NCI-H2227 treated with DMSO at 0.1 percent for 48 hours (cell line): ENCODE results near the gene DTX3.
A peak's percentile ranks its signal among the peaks of the same experiment; 100 is the strongest.
"Not testable (repeated sequence)": the region's sequence is repeated elsewhere in the genome, so short reads cannot be mapped to it uniquely, and the experiment has no call there.

Source experiments
- DNase-seq: peaks from one replicate; lab custom pipeline; 2025; lab: John Stamatoyannopoulos, UW

Gene DTX3

GRCh38 chr12:57604454-57604991 is at the start of gene DTX3:
TSS of gene DTX3 (plus strand) at chr12:57604824. CDS start at chr12:57606518, 1,694 bp downstream.
- peak; percentile 18 for DNase-seq

GRCh38 chr12:57554897-57555296 is 49.7 kb upstream of the DTX3 start:
- DNase-seq: no peak

- DNase-seq: no peak
These were observed 45.8 kb upstream of the DTX3 start for GRCh38 chr12:57558864-57559263.

DNA sequence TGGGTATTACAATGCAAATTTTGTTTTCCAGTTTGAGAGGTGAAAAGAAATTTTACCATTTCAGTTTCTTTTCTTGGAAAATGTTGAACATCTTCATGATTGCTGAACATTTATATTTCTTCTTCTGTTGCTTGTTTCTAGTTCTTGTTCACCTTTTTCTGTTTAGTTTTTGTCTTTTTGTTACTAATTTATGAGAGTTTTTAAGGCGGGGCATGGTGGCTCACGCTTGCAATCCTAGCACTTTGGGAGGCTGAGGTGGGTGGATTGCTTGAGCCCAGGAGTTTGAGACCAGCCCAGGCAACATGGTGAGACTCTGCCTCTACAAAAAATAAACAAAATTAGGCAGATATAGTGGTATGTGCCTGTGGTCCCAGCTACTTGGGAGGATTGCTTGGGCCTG is 44.1 kb upstream of the DTX3 start:
- DNase-seq: no peak

DNA sequence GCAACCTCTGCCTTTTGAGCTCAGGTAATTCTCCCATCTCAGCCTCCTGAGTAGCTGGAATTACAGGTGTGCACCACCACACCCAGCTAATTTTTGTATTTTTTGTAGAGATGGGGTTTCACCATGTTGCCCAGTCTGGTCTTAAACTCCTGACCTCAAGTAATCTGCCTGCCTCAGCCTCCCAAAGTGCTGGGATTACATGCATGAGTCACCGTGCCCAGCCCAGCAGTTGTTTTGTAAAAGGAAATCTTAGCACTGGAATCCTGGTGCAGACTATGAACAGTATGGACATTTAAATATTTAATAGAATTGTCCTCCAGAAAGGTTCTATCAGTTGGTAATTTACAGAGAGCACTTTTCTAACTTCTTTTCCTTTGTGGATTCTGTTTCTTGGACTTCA is 43.5 kb upstream of the DTX3 start:
- not testable (repeated sequence) for DNase-seq

- DNase-seq: no peak
These were observed 41.3 kb upstream of the DTX3 start for GRCh38 chr12:57563358-57563757.

GRCh38 chr12:57564178-57564740 is 40.4 kb upstream of the DTX3 start:
- DNase-seq: no peak

GRCh38 chr12:57568838-57569237 is 35.8 kb upstream of the DTX3 start:
- no peak for DNase-seq

DNA sequence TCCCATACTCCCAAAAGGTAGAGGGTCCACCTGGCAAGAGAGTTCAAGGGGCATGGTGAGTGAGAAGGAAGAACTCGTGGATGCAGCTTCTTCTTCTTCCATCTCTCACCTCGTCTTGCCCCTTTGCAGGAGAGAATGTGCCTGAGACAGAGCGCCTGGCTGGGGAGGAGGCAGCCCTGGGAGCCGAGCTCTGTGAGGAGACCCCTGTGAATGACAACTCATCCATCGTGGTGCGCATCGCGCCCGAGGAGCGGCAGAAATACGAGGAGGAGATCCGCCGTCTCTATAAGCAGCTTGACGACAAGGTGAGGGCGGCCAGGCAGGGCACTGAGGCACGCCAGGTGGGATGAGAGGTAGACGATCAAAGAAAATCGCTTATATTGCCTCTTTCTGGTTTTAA is 34.8 kb upstream of the DTX3 start:
- no peak for DNase-seq

GRCh38 chr12:57570438-57570837 is 34.2 kb upstream of the DTX3 start:
- DNase-seq: not testable (repeated sequence)

- no peak for DNase-seq
These were observed 32.5 kb upstream of the DTX3 start for GRCh38 chr12:57571926-57572762.

- DNase-seq: no peak
These were observed 29.8 kb upstream of the DTX3 start for GRCh38 chr12:57574795-57575194.

DNA sequence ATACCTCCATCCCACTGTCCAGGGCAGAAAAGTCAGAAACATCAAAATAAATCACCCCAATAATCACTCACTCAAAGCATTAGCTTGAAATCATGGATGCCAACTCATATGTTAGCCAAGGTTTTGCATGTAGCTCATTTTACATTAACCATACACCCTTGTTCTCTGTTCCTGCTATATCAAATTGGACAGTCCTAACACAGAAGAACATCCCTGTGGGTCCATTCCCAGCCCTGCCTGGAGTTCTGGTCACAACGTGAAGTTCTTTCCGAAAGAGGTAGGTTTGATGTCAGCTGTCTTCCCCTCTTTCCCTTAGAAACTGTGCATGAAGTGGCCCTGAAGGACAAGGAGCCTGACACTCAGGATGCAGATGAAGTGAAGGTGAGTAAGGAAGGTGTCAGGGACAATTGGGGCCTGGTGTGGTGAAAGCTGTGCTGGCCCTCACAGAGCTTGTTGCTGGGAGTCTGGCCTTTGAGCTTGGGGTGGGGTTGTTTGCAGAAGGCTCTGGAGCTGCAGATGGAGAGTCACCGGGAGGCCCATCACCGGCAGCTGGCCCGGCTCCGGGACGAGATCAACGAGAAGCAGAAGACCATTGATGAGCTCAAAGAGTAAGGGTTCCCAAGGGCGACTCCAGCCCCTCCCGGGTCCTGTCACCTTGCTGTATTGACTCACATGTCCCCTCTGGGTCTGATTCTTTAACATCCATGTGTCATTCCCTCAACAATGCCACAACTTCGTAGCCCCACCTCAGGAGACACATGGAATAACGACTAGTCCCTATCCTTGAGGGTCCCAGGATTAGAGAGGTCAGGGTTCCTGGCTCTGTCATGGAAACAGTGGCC is 28.6 kb upstream of the DTX3 start:
- DNase-seq: no peak

DNA sequence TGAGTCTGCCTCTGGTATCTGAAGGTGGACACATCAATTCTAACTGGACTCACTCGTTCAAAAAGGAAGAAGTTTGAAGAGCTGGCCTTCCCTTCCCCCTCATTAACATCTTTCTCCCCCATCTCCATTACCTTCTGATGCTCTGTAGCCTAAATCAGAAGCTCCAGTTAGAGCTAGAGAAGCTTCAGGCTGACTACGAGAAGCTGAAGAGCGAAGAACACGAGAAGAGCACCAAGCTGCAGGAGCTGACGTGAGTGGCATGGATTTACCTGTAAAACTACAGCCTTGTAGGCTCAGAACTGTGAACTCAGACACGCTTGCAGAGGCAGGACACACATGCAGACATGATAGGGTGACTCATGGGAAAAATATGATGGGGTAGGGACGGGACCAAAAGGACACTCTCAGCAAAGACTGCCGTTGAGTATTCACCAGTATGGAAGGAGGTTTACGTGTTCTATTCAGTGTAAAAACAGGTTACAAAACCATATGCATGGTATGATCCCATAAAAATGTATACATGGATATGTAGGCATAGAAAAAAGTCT is 27.9 kb upstream of the DTX3 start:
- no peak for DNase-seq

GRCh38 chr12:57577981-57578758 is 26.5 kb upstream of the DTX3 start:
- no peak for DNase-seq

DNA sequence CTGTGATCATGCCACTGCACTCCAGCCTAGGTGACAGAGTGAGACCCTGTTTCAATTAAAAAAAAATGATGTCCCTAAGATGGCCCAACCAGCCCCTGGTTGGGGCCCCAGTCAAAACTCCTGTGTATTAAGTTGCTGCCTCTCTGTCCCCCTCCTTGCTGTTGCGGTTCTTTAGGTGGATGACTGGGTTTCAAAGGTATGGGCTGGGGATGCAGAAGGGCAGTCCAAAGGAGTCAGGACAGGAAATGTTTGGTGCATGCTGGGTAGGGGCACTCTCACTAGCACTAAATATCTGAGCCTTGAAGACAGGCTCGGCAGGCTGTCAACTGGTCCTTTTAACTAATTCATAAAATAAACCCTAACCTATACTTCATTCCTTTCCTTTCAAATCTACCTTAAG is 25.6 kb upstream of the DTX3 start:
- no peak for DNase-seq

DNA sequence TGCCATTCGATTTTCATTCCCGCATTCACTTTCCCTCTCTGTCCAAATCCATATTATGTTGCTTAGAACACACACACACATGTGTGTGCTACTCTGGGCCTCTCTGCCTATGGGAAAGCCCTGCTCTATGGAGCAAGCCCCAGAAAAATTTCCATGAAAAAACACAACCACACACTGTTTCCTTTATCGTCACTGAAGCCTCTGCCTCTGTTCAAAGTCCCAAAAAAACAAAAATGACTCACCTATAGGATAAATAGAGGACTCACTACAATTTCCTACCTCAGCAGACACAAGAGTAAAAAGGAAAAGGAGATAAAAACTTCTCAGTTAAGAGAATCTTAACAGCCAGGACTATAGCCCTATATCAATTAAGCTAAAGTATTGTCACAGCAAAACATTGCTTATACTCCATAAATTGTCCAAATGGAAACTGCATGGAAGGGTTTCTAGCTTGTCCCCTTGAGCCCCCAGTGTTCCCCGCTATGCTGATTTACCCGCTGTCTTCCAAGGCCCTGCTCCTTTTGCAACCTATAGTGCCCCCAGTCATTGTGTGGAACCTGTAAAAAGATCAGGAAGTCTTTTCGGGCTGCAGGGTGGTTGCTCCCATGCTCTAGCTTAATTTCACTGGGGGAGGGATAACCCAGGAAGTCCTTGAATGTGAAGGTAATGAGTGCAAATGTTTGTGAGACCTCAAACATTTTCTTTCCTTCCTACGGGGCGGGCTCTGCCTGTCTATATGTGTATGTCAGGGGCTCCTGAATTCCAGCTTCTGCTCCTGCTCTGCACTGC is 24.8 kb upstream of the DTX3 start:
- no peak for DNase-seq

DNA sequence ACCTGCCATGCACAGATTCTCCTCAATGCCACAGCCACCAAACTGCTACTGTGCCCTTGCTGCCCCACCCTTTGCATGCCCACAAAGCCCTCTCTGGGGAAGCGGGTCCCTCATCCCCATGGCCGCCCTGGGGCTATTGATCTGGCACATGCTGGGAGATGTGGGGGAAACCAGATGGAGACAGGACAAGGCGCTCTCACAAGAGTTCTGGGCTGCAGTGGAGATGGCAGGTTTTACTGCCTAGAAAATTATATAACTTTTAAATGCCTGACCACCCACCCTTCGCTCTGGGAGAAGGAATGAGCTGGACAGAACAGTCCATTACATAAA is 24.2 kb upstream of the DTX3 start:
- no peak for DNase-seq

GRCh38 chr12:57581802-57582201 is 22.8 kb upstream of the DTX3 start:
- no peak for DNase-seq

DNA sequence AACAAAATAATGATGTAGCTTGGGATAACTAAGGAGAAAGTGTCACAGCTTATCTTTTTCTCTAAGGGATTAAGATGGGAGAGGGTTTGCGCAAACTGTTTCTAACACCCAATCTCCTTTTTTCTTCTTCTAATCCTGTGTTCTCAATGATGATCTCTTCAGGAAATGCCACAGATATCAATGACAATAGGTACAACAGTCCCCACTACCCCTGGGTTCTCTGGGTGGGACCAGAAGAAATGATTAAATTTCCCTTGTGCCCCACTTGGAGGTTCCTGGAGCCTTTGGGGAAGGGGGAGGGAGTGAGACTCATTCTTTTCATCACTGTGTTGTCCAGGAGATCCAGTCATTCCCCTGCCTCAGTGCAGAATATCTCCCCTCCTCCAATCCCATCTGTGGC is 22.2 kb upstream of the DTX3 start:
- no peak for DNase-seq
